ENCODE measurements around the gene TOGARAM2.

TOGARAM2 gene

DNA sequence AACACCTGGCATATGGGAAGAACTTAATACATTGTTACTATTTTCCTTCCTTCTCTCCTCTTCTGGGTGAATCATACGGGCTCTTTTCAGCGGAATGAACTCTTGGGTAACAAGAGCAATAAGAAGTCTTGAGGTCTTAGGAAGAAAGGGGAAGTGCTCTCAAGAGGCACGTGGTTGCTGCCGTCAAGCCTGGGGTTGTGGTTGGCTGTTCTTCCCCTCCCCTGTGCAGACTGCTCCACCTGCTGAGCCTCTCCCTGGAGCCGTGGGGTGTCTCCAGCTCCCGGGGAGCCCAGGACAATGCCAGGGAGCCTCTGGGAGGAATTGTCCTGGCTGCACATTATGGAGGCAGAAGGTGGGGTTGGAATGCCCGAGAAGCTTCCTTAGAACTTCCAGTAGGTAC lies 19.4 kb downstream of the TOGARAM2 start:
- no peak for DNase-seq

DNA sequence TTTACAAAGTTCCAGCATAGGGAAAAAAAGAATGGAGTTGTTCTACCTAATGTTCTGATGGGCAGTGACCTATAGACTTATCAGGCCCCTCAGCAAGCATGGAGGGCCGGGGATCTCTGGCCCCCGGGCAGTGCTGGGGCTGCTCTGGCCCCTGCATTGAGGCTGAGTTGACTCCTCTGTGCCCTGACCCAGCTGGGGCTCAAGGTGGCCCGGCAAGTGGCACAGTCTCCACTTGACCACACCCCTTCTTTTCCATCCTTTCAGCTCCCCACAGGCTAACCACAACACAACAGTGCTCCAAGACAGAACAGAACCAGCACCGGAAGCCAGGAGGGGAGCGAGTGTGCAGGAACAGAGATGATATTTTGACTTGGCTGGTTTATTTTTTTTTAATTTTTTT lies 19.9 kb downstream of the TOGARAM2 start:
- DNase-seq, result no peak

DNA sequence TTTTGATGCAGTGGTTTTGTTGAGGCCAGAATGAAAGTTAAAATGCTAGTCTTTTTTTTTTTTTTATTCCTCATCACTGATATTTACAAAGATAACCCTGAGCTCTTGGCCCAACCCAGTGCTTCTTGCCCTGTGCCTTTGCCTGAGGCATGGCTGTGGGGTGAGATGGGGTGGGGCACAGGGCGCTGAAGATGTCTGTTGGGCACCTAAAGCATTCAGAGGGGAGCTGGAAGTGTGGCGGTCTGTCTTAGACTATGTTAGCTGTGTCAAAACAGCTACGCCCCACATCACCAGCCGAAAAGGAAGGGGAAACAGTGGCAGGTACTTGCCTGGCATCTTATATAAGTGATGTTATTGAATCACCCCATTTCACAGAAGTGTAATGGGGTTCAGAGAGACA lies 20.7 kb downstream of the TOGARAM2 start:
- DNase-seq, result no peak

- DNase-seq, result no peak
These were observed 23.7 kb downstream of the TOGARAM2 start for GRCh38 chr2:29004755-29005154.

DNA sequence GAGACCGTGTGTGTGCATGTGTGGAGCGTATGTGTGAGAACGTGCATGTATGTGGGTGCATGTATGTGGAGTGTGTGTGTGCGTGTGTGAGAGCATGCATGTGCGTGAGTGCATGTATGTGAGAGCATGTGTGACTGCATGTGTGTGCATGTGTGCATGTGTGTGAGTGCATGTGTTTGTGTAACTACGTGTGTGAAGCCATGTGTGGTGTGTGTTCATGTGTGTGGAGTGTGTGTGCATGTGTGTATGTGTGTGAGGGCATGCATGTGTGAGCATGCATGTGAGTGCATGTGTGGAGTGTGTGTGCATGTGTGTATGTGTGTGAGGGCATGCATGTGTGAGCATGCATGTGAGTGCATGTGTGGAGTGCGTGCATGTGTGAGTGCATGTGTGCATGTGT lies 24.2 kb downstream of the TOGARAM2 start:
- DNase-seq, result no peak

GRCh38 chr2:29006092-29006979 lies 25.2 kb downstream of the TOGARAM2 start:
- no peak for DNase-seq

DNA sequence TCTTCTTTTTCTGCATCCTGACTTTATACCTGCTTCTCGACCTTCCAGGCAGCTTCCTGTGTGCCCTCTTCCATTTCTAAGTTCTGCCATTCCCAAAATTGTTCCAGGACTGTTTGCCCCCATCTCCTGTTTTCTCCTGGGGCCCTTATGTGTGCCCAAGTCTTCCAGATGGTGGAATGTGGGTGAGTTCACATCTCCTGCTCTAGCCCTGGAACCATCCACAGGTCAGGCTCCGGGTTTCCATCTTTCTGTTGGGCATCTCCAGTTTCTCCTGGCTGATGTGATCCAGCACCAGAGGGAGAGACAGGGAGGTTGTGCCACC lies 25.8 kb downstream of the TOGARAM2 start:
- DNase-seq, result no peak

- DNase-seq, result no peak
These were observed 28.2 kb downstream of the TOGARAM2 start for GRCh38 chr2:29009270-29009669.

GRCh38 chr2:29009711-29010677 lies 28.9 kb downstream of the TOGARAM2 start:
- DNase-seq, result no peak

- no peak for DNase-seq
These were observed 29.8 kb downstream of the TOGARAM2 start for GRCh38 chr2:29010946-29011345.

DNA sequence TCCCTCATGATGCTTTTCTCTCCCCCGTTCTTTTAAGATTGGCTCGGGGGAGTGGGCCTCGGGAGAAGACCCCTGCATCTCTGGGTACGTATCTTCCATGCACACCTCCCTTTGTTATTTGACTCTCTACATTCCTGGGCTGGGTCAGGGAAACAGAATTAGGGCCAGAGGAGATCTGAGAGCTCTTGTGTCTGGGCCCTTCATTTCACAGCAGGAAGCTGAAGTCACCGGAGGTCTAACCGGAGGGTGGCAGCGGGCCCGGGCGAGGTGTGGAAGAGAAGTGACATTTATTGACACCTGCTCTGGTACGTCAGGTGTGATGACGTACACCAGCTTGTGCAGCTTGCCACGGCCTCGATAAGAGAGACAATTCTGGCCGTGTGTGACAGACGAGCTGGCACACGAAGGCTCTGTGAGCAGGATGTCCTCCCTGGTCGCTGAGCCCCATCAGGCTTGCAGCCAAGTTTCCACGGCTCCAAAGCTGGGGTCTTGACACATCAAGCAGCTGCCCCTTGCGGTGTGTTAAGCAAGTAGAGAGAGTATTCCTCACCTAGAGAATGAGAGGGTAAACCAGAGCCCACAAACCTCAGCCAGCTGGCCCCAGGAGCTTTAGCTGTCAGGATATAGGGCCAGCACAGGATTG lies 30.4 kb downstream of the TOGARAM2 start:
- no peak for DNase-seq

DNA sequence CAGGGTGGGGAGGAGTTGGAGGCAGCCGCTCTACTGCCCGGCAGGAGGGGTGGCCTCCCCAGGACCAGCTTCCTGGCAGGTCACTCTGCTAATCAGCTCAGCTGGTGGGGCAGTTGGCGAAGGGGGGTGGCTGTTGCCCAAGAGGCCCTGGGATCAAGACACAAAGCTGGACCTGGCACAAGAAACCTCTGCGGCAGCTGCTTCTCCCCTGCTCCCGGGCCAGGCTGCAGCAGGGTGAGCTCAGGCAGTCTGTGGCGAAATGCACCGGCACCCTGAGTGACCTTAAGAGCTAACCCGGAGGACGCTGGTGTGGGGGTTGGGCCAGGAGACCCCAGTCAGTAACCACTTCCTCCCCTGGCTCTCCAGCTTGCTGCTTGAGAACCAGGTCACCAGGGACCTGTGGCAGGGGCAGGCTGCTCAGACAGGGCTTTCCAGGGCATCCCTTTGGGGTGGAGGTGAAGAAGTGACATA lies 31.1 kb downstream of the TOGARAM2 start:
- DNase-seq, result no peak

GRCh38 chr2:29013057-29013780 lies 32.1 kb downstream of the TOGARAM2 start:
- no peak for DNase-seq

DNA sequence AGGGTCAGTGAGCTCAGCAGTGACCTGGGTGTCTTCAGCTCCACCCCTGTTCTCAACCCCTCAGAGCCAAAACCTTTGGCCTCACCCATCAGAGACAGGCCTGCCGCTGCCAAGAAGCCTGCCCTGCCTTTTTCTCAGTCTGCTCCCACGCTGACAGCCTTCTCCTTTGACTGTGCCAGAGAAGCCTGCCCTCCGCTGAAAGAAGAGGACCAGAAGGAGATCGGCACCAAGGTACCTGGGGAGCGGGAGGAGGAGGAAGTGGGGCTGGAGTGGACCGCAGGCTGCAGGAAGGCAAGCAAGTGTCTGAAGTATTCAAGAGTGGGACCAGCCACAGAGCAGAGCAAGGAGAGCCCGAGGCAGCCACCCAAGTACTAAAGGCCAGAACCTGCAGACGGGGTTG lies 33.2 kb downstream of the TOGARAM2 start:
- no peak for DNase-seq

GRCh38 chr2:29014811-29015421 lies 33.8 kb downstream of the TOGARAM2 start:
- DNase-seq, result peak; percentile 51

DNA sequence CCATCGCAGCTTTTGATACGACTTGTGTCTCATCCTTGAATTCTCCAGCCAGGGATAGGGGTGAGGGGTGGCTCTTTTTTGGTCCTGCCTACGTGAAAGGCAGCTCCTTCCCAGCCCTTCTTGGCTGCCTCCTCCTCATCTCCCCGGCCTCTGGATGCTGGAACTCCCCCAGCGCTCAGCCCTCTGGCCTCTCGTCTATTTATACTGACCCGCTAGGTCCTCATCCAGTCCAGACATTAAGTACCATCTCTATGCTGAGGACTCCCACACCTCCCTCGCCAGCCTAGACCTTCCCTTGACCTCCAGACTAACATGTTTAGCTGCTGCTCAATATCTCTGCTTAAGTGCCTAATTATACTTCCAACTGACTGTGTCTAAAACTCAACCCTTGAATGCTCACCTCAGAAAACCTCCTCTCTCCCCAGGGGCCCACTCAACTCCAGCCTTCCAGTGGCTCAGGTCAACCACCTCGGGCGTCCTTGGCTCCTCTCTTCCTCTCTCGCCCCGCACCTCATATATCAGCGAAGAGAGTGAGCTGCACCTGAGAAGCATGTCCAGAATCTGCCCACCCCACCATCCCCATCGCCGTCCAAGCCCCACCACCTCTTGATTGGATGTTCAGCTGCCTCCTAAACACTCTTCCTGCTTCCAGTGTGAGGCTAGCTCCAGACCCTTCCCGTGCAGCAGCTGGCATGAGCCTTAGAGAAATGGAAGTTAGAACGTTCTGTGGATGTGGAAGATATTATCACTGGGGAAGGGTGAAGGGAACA lies 34.8 kb downstream of the TOGARAM2 start:
- DNase-seq, result no peak

GRCh38 chr2:29016504-29016903 lies 35.4 kb downstream of the TOGARAM2 start:
- no peak for DNase-seq

DNA sequence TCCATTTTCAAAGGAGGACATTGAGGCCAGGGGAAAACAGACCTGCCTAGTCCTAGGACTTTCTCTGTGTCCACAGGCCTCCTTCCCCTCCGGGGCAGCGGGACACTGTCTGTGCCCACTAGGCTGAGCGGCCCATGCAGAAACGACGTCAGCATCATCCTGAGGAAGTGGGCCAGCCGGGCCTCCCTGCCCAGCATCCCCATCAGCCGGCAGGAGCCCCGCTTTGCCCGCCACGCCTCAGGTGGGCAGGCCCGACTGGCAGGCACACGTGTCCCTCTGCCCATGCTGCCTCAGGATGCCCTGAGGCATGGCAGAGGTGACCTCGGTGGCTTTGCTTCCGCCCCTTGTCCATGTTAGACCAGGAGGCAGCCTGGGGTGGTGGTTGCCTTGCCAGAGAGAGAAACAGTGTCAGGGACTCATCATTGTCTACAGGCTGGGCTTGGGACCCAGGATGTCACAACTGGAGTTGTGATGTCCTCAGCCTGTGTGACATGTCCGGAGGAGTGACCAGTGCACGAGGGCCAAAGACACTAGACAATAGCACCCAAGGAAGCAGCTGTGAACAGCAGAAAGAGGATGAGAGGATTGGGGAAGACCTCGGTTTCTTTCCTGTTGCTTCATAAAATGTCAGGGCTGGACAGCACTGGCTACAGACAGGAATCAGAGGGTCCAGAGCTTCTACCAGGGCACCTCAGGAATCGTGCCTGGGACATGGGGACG lies 36.8 kb downstream of the TOGARAM2 start:
- DNase-seq, result no peak

GRCh38 chr2:29021886-29022285 lies 40.8 kb downstream of the TOGARAM2 start:
- no peak for DNase-seq

GRCh38 chr2:29022679-29023078 lies 41.6 kb downstream of the TOGARAM2 start:
- no peak for DNase-seq

DNA sequence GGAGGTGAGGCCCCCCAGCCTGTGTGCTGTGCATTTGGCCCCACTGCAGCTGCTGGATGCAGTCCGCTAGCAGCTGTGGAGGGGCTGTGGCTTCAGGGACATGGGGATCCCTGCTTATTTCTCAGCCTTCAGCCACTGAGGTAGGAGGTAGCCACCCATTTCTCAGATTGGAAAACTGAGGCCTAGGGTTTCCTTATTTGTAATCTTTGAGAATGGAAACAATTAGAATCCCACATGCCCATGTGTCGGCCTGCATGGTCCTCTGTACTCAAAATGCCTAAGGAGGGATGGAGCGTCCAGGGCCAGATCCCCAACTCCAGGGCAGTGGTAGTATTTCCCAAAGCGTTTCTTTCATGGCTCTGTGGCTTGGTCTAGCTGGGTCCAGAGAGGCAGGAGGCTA lies 42.1 kb downstream of the TOGARAM2 start:
- DNase-seq, result no peak

All from EL (cell line).